SK-N-SH (cell line): ENCODE measurements around the gene PUDP. TPM values are rescaled to one million over a fixed set of nuclear protein-coding genes. Genes with fewer than 3 reads are reported as not detected.
A peak's percentile ranks its signal among the peaks of the same experiment; 100 is the strongest.

Experiments
- CTCF ChIA-PET: fragments of 300-600, 350-600 bp; formaldehyde crosslinking; extraction: SDS; loops from one replicate; lab custom pipeline; 2021; lab: Yijun Ruan, JAX
- POLR2A ChIA-PET: fragments of 350-600 bp; sonication (Branson Sonifier 250); formaldehyde crosslinking; extraction: SDS; loops from one replicate; lab custom pipeline; 2020; ENCODE audit warnings: antibody characterized with exemption, inconsistent platforms; lab: Yijun Ruan, JAX
- DNase-seq: peaks from one replicate; pipeline ENCODE4 v3.0.0; 2012
- H2AFZ ChIP-seq: fragments of 200-600 bp; sonication (generic); 2 replicates; pipeline ENCODE4 v1.8.1; 2016; ENCODE audit warnings: antibody characterized with exemption, mild to moderate bottlenecking, low read depth
- H3F3A ChIP-seq: fragments of 200-600 bp; sonication (generic); replicated peaks from 2 replicates; pipeline ENCODE3; 2016; ENCODE audit warnings: antibody characterized with exemption, mild to moderate bottlenecking; ENCODE audit not compliant: insufficient read depth
- H3K27ac ChIP-seq, 2 experiments: fragments of 200-500 bp in 1 of 2; fragments of 200-600 bp in 1 of 2; sonication (Bioruptor generic) in 1 of 2; sonication (generic), shearing (Covaris generic) in 1 of 2; 2 replicates each; pipeline versions ENCODE4 v1.5.1 to v1.6.1; 2014 to 2016; ENCODE audit warnings: low read depth in 2 of 2, inconsistent platforms in 1 of 2, low read length in 1 of 2, mild to moderate bottlenecking in 1 of 2, mixed read lengths in 1 of 2
- H3K27me3 ChIP-seq: fragments of 200-600 bp; sonication (generic), shearing (Covaris generic); 2 replicates; pipeline ENCODE4 v1.6.1; 2016; ENCODE audit warnings: mixed run types; ENCODE audit not compliant: insufficient read depth
- H3K36me3 ChIP-seq, 2 experiments: fragments of 200-500 bp in 1 of 2; fragments of 200-600 bp in 1 of 2; sonication (Bioruptor generic) in 1 of 2; sonication (generic) in 1 of 2; replicated peaks in 1 of 2; 2 replicates each; pipeline versions ENCODE3 to v1.5.1; 2014 to 2016; ENCODE audit warnings: low read length in 1 of 2, mild to moderate bottlenecking in 1 of 2; ENCODE audit not compliant: insufficient read depth in 2 of 2, control insufficient read depth in 1 of 2
- H3K4me1 ChIP-seq, 2 experiments: fragments of 200-500 bp in 1 of 2; fragments of 200-600 bp in 1 of 2; sonication (Bioruptor generic) in 1 of 2; sonication (generic), shearing (Covaris generic) in 1 of 2; 2 replicates each; pipeline versions ENCODE4 v1.5.1 to v1.6.1; 2014 to 2016; ENCODE audit warnings: low read depth in 1 of 2, low read length in 1 of 2, mixed run types in 1 of 2; ENCODE audit not compliant: insufficient read depth in 2 of 2, control insufficient read depth in 1 of 2
- H3K4me2 ChIP-seq: fragments of 200-600 bp; sonication (generic), shearing (Covaris generic); 2 replicates; pipeline ENCODE4 v1.6.1; 2017; ENCODE audit warnings: mixed run types
- H3K4me3 ChIP-seq, 2 experiments: fragments of 200-500 bp in 1 of 2; fragments of 200-600 bp in 1 of 2; sonication (Bioruptor generic) in 1 of 2; sonication (generic), shearing (Covaris generic) in 1 of 2; 2 replicates each; pipeline versions ENCODE4 v1.5.1 to v1.8.1; 2014 to 2016; ENCODE audit warnings: low read depth in 2 of 2, inconsistent platforms in 1 of 2, low read length in 1 of 2, mild to moderate bottlenecking in 1 of 2, mixed read lengths in 1 of 2, moderate library complexity in 1 of 2
- H3K79me2 ChIP-seq: fragments of 200-600 bp; sonication (generic); 2 replicates; pipeline ENCODE4 v1.8.1; 2017; ENCODE audit warnings: mild to moderate bottlenecking; ENCODE audit not compliant: insufficient read depth
- H3K9ac ChIP-seq: fragments of 200-600 bp; sonication (generic); 2 replicates; pipeline ENCODE4 v1.6.1; 2017; ENCODE audit warnings: mixed run types
- H3K9me2 ChIP-seq: fragments of 200-600 bp; sonication (generic); 2 replicates; pipeline ENCODE4 v1.6.1; 2017; ENCODE audit warnings: mixed run types
- H3K9me3 ChIP-seq: fragments of 200-600 bp; sonication (generic); 2 replicates; pipeline ENCODE4 v1.6.1; 2017; ENCODE audit warnings: mixed run types, mild to moderate bottlenecking, moderate library complexity
- H4K20me1 ChIP-seq: fragments of 200-600 bp; sonication (generic); 2 replicates; pipeline ENCODE4 v1.6.1; 2017; ENCODE audit warnings: mild to moderate bottlenecking, mixed run types; ENCODE audit not compliant: insufficient read depth
- EP300 ChIP-seq, 2 experiments: IDR thresholded peaks; 2 replicates each; pipeline versions ENCODE4 v1.4.0 to v1.6.1; 2012; ENCODE audit warnings: borderline replicate concordance in 1 of 2, low read depth in 1 of 2, low read length in 1 of 2
- FOSL2 ChIP-seq: IDR thresholded peaks from 2 replicates; pipeline ENCODE4 v1.4.0; 2012; ENCODE audit warnings: low read depth, mild to moderate bottlenecking, moderate library complexity, borderline replicate concordance
- FOXJ3 ChIP-seq: sonication (generic); formaldehyde crosslinking; IDR thresholded peaks from 2 replicates; pipeline ENCODE4 v1.5.1; 2020; ENCODE audit warnings: mild to moderate bottlenecking, missing genetic modification reagents
- GABPA ChIP-seq: IDR thresholded peaks from 2 replicates; pipeline ENCODE4 v1.4.0; 2012; ENCODE audit warnings: low read depth, mild to moderate bottlenecking
- GATA2 ChIP-seq: sonication (generic); formaldehyde crosslinking; IDR thresholded peaks from 2 replicates; pipeline ENCODE4 v1.5.0; 2020; ENCODE audit warnings: mild to moderate bottlenecking, missing genetic modification reagents
- IRF3 ChIP-seq: fragments of 150-350 bp; IDR thresholded peaks from 2 replicates; pipeline ENCODE4 v1.6.1; 2016; ENCODE audit warnings: mild to moderate bottlenecking, low read depth, low read length
- JUND ChIP-seq: IDR thresholded peaks from 2 replicates; pipeline ENCODE4 v1.4.0; 2012
- RXRA ChIP-seq: IDR thresholded peaks from 2 replicates; pipeline ENCODE4 v1.4.0; 2012; ENCODE audit warnings: low read depth, mild to moderate bottlenecking, borderline replicate concordance
- ZBTB33 ChIP-seq: IDR thresholded peaks from 2 replicates; pipeline ENCODE4 v1.4.0; 2012; ENCODE audit warnings: low read depth, borderline replicate concordance
- WGBS: methylation state at CpG from one replicate; pipeline ENCODE4 v1.1.6; 2017; ENCODE audit warnings: low lambda C conversion rate; 5-methylcytosine and 5-hydroxymethylcytosine counted together
- polyA plus RNA-seq, 3 experiments: library from polyadenylated mRNA; depleted of rRNA; stranded (reverse); fragments of >200 nt; gene quantifications; 2 replicates each; pipeline ENCODE4 v1.2.3, GENCODE V29; 2012

Gene PUDP
- polyA plus RNA-seq, 1 of the 3 experiments (the other 2 are of a cell fraction), result 23.0 TPM

DNA sequence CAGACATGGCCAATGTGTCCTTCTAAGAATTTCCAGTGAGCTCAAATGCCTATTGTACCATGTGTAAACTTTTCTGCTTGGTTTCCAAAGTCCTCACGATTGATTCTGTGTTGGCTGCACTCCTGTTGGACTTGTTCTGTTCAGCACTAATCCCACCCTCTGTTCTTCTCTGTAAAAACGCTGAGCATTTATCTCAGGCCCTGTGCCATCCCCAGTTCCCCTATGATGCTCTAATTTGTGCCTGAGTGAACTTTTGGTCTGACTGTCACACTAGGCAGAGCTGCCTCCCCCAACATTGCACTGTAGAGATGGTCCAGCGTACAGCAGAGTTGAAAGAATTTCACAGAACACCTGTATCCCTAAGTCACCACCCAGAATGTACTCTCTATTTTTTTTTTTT, 76.6 kb downstream of the PUDP start:
- Histone ChIP-seq H3K9me3 (no peaks in the 10 kb centered on the region), H3K9me2 (no peaks in the 10 kb centered on the region), H4K20me1 (0 out of 2 replicates have a peak, but pooled peaks cover 7% of the 10 kb centered on the region), H3K4me2 (no peak overlapping the region), H3K4me3 (no peak overlapping the region), H3F3A (no peaks in the 10 kb centered on the region), H3K9ac (no peak overlapping the region), H3K36me3 (no peaks in the 10 kb centered on the region), H3K27me3 (no peaks in the 10 kb centered on the region), H3K4me1 (peaks cover 0 to 14% of the 10 kb centered on the region in 2 experiments; a peak in 1 of 4 replicates), H3K27ac (no peak overlapping the region), H3K79me2 (no peaks in the 10 kb centered on the region), H2AFZ (no peak overlapping the region)
- TF ChIP-seq RXRA (no peak), EP300 (IDR thresholded peaks at IDR 0.05; ENCODE audit: borderline replicate concordance in 1 of 2, low read depth in 1 of 2, low read length in 1 of 2) (no peak), GATA2 (CRISPR knock-in tag) (no peak), JUND (no peak)
- ChIA-PET POLR2A (no interaction called here), CTCF (no interaction called here)
- 94% methylated on average over 3 of the region's 3 CpGs for WGBS
- DNase-seq, result no peak

- TF ChIP-seq ZBTB33, result no peak
- TF ChIP-seq RXRA, result no peak
- TF ChIP-seq GATA2 (CRISPR knock-in tag), result no peak
- no peak for TF ChIP-seq FOXJ3
- TF ChIP-seq IRF3, result no peak
- no peak for TF ChIP-seq FOSL2
- no peak for TF ChIP-seq GABPA
- no peak for TF ChIP-seq JUND
- TF ChIP-seq EP300 (IDR thresholded peaks at IDR 0.05; ENCODE audit: borderline replicate concordance in 1 of 2, low read depth in 1 of 2, low read length in 1 of 2), result no peak
- TF ChIP-seq, all 33 proteins: peak for 0
- Histone ChIP-seq H3K27ac (0 out of 4 replicates have a peak overlapping the region, but pooled peaks of 1 of the 2 experiments have one; percentile 34), H3K9me2 (no peaks in the 10 kb centered on the region), H3F3A (no peaks in the 10 kb centered on the region), H3K4me3 (no peak overlapping the region), H3K27me3 (no peaks in the 10 kb centered on the region), H3K9me3 (no peaks in the 10 kb centered on the region), H3K4me2 (no peak overlapping the region), H3K36me3 (no peaks in the 10 kb centered on the region), H3K79me2 (no peaks in the 10 kb centered on the region), H3K4me1 (peaks cover 0 to 14% of the 10 kb centered on the region in 2 experiments; a peak in 1 of 4 replicates), H2AFZ (no peak overlapping the region), H3K9ac (no peak overlapping the region), H4K20me1 (no peaks in the 10 kb centered on the region)
- ChIA-PET CTCF (interaction anchor here (1.6 kb wide), 1 partner anchor 20 kb away, joined by 4 read pairs; no protein-coding TSS in a partner anchor), POLR2A (no interaction called here)
- 89% methylated on average over 2 of the region's 2 CpGs for WGBS
- DNase-seq, result no peak
These were observed 78.4 kb downstream of the PUDP start for GRCh38 chrX:7069556-7069955.
